IPS-18c (cell line): ENCODE data around the gene SLC9A8.

Experiments
- H3K4me3 ChIP-seq: 2 replicates; pipeline ENCODE4 v1.7.0; 2013; ENCODE audit warnings: low read depth, mild to moderate bottlenecking, low read length, moderate library complexity; ENCODE audit not compliant: insufficient read depth
- H3K9me3 ChIP-seq: one replicate; pipeline ENCODE4 v1.6.1; 2013; ENCODE audit warnings: mild to moderate bottlenecking, low read length, moderate library complexity; ENCODE audit not compliant: control insufficient read depth, insufficient read depth

SLC9A8 gene

GRCh38 chr20:49936153-49937026, 123.8 kb downstream of the SLC9A8 start, which contains the start of gene RNF114:
RNF114 (plus strand) TSS chr20:49936397; CDS start chr20:49936413, 16 bp downstream.
- Histone ChIP-seq H3K9me3 (no peaks in the 10 kb centered on the region), H3K4me3 (peak within 1 kb of the TSS; percentile 93)

- H3K9me3 ChIP-seq, result no peaks in the 10 kb centered on the region
Observed at GRCh38 chr20:49937027-49937929, 124.7 kb downstream of the SLC9A8 start.

GRCh38 chr20:49938173-49939163, 125.8 kb downstream of the SLC9A8 start:
- Histone ChIP-seq H3K4me3 (no peak overlapping the region), H3K9me3 (no peaks in the 10 kb centered on the region)

More at GRCh38 chr20:49937027-49937929, 124.7 kb downstream of the SLC9A8 start:
- H3K4me3 ChIP-seq, result peak overlapping the region; percentile 93

- no peak overlapping the region for H3K4me3 ChIP-seq
- H3K9me3 ChIP-seq, result no peaks in the 10 kb centered on the region
Observed at GRCh38 chr20:49941456-49941855, 128.8 kb downstream of the SLC9A8 start.
